Neural progenitor cell (in vitro differentiated cells): Measurements from ENCODE around the gene KLC1.

Experiments used
- EZH2 ChIP-seq: fragments of 200-600 bp; sonication (generic); IDR thresholded peaks from 2 replicates; pipeline ENCODE4 v1.6.1; 2017; ENCODE audit warnings: antibody characterized with exemption, mild to moderate bottlenecking, moderate library complexity
- EZH2phosphoT487 ChIP-seq: fragments of 200-600 bp; sonication (generic); IDR thresholded peaks from 2 replicates; pipeline ENCODE4 v1.6.1; 2017; ENCODE audit warnings: antibody characterized with exemption
- TF ChIP-seq, protein P1 (sequence below): fragments of 200-600 bp; sonication (generic); IDR thresholded peaks from 2 replicates; pipeline ENCODE4 v1.5.1; 2017; ENCODE audit warnings: antibody characterized with exemption, mild to moderate bottlenecking

DNA sequence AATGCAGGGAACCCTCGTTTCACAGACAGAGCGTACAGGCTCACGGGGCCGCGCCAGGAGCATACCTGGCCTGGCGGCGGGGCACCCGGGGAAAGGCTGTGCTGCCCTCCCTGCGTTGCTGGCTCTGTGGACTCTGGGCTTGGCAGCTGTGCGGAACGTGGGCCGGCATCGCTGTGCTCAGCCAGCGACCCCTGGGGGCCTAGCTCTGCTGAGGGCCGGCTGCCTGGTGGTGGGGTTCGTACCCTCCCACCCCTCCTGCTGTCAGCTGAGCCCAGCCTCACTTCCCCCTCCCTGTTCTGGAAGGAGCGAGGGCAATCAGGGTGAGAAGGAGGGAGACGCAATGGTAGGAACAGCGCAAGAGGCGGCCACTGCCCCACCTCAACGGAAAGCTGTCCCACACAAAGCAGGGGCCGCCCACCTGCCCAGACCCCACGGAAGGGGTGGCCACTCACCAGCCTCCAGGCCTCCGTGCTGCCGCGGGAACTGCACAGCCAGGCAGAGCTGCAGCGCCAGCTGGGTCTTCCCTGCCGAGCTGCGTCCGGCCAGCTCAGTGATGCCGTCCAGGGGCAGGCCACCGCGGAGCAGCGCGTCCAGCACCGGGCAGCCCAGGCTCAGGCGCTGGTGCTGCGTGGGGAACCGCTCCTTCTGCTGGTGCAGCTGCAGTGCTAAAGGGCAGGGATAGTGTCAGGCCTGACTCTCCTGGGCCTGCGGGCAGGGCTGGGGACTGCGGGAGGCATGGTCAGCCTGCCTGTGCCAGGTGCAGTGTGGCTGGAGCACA lies 77.7 kb downstream of the KLC1 start:
- TF ChIP-seq EZH2phosphoT487 = no peak
- no peak for TF ChIP-seq EZH2
- TF ChIP-seq, protein P1, sequence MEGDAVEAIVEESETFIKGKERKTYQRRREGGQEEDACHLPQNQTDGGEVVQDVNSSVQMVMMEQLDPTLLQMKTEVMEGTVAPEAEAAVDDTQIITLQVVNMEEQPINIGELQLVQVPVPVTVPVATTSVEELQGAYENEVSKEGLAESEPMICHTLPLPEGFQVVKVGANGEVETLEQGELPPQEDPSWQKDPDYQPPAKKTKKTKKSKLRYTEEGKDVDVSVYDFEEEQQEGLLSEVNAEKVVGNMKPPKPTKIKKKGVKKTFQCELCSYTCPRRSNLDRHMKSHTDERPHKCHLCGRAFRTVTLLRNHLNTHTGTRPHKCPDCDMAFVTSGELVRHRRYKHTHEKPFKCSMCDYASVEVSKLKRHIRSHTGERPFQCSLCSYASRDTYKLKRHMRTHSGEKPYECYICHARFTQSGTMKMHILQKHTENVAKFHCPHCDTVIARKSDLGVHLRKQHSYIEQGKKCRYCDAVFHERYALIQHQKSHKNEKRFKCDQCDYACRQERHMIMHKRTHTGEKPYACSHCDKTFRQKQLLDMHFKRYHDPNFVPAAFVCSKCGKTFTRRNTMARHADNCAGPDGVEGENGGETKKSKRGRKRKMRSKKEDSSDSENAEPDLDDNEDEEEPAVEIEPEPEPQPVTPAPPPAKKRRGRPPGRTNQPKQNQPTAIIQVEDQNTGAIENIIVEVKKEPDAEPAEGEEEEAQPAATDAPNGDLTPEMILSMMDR = no peak
